K562 (cell line): ENCODE data around the gene GZMM. TPM values are rescaled to one million over a fixed set of nuclear protein-coding genes. Genes with fewer than 3 reads are reported as not detected.
A peak's percentile ranks its signal among the peaks of the same experiment; 100 is the strongest.

Experiments
- ATAC-seq: fragments of 200-7000 bp; cut with Tn5 transposase; 3 replicates; pipeline ENCODE4 v1.9.1; 2020; ENCODE audit warnings: moderate library complexity
- BruUV-seq: library from RNA; stranded (reverse); fragments of 400-500 nt; replicated peaks from 2 replicates; lab custom pipeline; 2021; lab: Mats Ljungman, UMichigan
- CTCF ChIA-PET: fragments of 300-600 bp; formaldehyde crosslinking; extraction: SDS; loops from one replicate; lab custom pipeline; 2021; ENCODE audit warnings: low intra/inter-chr PET ratio; lab: Yijun Ruan, JAX
- POLR2A ChIA-PET: fragments of 300-600, 350-650 bp; sonication (Branson Sonifier 250); formaldehyde crosslinking; extraction: SDS; loops from one replicate; lab custom pipeline; 2021; ENCODE audit warnings: antibody characterized with exemption, inconsistent platforms; lab: Yijun Ruan, JAX
- DNase-seq, 4 experiments: peaks; one replicate each; pipeline versions ENCODE4 v3.0.0 to v3.0.0-alpha.2; 2011 to 2018; ENCODE audit warnings: low spot score in 3 of 4, mixed read lengths in 3 of 4; ENCODE audit errors: extremely low read depth in 1 of 4
- FAIRE-seq: peaks from 2 replicates; lab custom pipeline; 2011; peaks lifted over from hg19 to GRCh38; lab: Jason Lieb, UNC
- H2AFZ ChIP-seq: 2 replicates; pipeline ENCODE4 v1.6.0; 2011; ENCODE audit warnings: low read depth, low read length, control low read depth, inconsistent platforms
- H3K27ac ChIP-seq: fragments of 200-600 bp; 3 replicates; pipeline ENCODE4 v1.8.0; 2011; ENCODE audit warnings: low read depth, mild to moderate bottlenecking, control low read depth, inconsistent platforms, low read length, moderate library complexity, mixed read lengths; ENCODE audit errors: extremely low read depth
- H3K27me3 ChIP-seq, 2 experiments: fragments of 300-600 bp in 1 of 2; 2 replicates in 1 of 2; 3 replicates in 1 of 2; pipeline versions ENCODE4 v1.6.0 to v1.8.0; 2011; ENCODE audit warnings: inconsistent platforms in 2 of 2, low read length in 2 of 2, mild to moderate bottlenecking in 1 of 2, mixed read lengths in 1 of 2, moderate library complexity in 1 of 2; ENCODE audit not compliant: control insufficient read depth in 2 of 2, insufficient read depth in 2 of 2
- H3K36me3 ChIP-seq: fragments of 300-600 bp; 3 replicates; pipeline ENCODE4 v1.8.0; 2011; ENCODE audit warnings: mild to moderate bottlenecking, low read length, inconsistent platforms; ENCODE audit not compliant: control insufficient read depth, insufficient read depth
- H3K4me1 ChIP-seq, 2 experiments: fragments of 200-600 bp in 1 of 2; replicated peaks in 1 of 2; 2 replicates in 1 of 2; 3 replicates in 1 of 2; pipeline versions ENCODE4 v1.5.1 to v1.8.0; 2011; ENCODE audit warnings: inconsistent platforms in 2 of 2, low read length in 2 of 2, mild to moderate bottlenecking in 1 of 2, mixed read lengths in 1 of 2, moderate library complexity in 1 of 2; ENCODE audit not compliant: control insufficient read depth in 2 of 2, insufficient read depth in 2 of 2
- H3K4me2 ChIP-seq: 2 replicates; pipeline ENCODE4 v1.6.1; 2011; ENCODE audit warnings: low read length, control low read depth, inconsistent platforms, mixed read lengths; ENCODE audit not compliant: insufficient read depth
- H3K4me3 ChIP-seq: fragments of 200-600 bp; sonication (generic), shearing (Covaris generic); 2 replicates; pipeline ENCODE4 v1.5.1; 2016; ENCODE audit warnings: control low read depth, inconsistent platforms
- H3K79me2 ChIP-seq: fragments of 200-600 bp; 3 replicates; pipeline ENCODE4 v1.8.0; 2011; ENCODE audit warnings: low read length, inconsistent platforms; ENCODE audit not compliant: control insufficient read depth, insufficient read depth
- H3K9ac ChIP-seq, 2 experiments: 2 replicates each; pipeline versions ENCODE4 v1.6.0 to v1.6.1; 2011; ENCODE audit warnings: low read depth in 2 of 2, low read length in 2 of 2, control low read depth in 1 of 2, inconsistent platforms in 1 of 2, mild to moderate bottlenecking in 1 of 2, mixed read lengths in 1 of 2; ENCODE audit not compliant: insufficient read depth in 1 of 2
- H3K9me1 ChIP-seq: one replicate; pipeline ENCODE4 v1.6.0; 2011; ENCODE audit warnings: inconsistent platforms, mild to moderate bottlenecking, low read length, moderate library complexity; ENCODE audit not compliant: control insufficient read depth, insufficient read depth
- H3K9me3 ChIP-seq: replicated peaks from 2 replicates; pipeline ENCODE4 v1.5.1; 2011; ENCODE audit warnings: low read depth, low read length, inconsistent platforms; ENCODE audit not compliant: control insufficient read depth, insufficient read depth
- H4K20me1 ChIP-seq: replicated peaks from 2 replicates; pipeline ENCODE4 v1.6.1; 2011; ENCODE audit warnings: low read length, inconsistent platforms, mixed read lengths; ENCODE audit not compliant: control insufficient read depth, insufficient read depth
- MNT ChIP-seq, 2 experiments: fragments of 450-650 bp; conservative IDR thresholded peaks; 2 replicates each; pipeline ENCODE4 v1.6.1; 2017; ENCODE audit warnings: mild to moderate bottlenecking in 2 of 2, moderate library complexity in 2 of 2
- POLR2G ChIP-seq: fragments of 200-400 bp; formaldehyde crosslinking; IDR thresholded peaks from 2 replicates; pipeline ENCODE4 v1.6.1; 2017; ENCODE audit warnings: low read depth, mild to moderate bottlenecking, antibody characterized with exemption, low read length, moderate library complexity
- ZNF263 ChIP-seq: sonication (generic); formaldehyde crosslinking; IDR thresholded peaks from 2 replicates; pipeline ENCODE4 v1.8.0; 2022; ENCODE audit warnings: mild to moderate bottlenecking, missing genetic modification reagents, borderline replicate concordance
- WGBS: fragments of 100-300 bp; shearing (Covaris generic); methylation state at CpG from one replicate; pipeline ENCODE4 v1.1.6; 2016; ENCODE audit warnings: low coverage, mixed read lengths; ENCODE audit not compliant: insufficient coverage; ENCODE audit errors: missing lambda C conversion rate; 5-methylcytosine and 5-hydroxymethylcytosine counted together
- in situ Hi-C: fragments of 300-500 bp; cut with MboI; formaldehyde crosslinking; loops from 4 replicates; pipeline ENCODE4 v1.15.0; 2018; ENCODE audit warnings: inconsistent platforms, mixed read lengths
- intact Hi-C: fragments of 100-400 bp; cut with micrococcal nuclease; formaldehyde crosslinking; loops from 2 replicates; pipeline ENCODE4 v1.14.2; 2022
- polyA plus RNA-seq, 8 experiments: library from polyadenylated mRNA; depleted of rRNA in 4 of 8; stranded (reverse) in 5 of 8; unstranded in 3 of 8; fragments of >200 nt; fragmentation: Nextera tagmentation in 2 of 8; fragmentation: Illumina TruSeq in 1 of 8; extraction: Ambion mirVana in 2 of 8; extraction: Trizol in 1 of 8; gene quantifications; 2 replicates each; pipeline versions ENCODE4 v1.2.1 to v1.2.3, GENCODE V29; 2011 to 2014; ENCODE audit warnings: inconsistent platforms in 1 of 8, missing spikeins in 1 of 8
- total RNA-seq, 7 experiments: library from RNA; depleted of rRNA in 6 of 7; stranded (reverse); fragments of >200 nt in 6 of 7; fragmentation: Illumina TruSeq in 2 of 7; extraction: Trizol in 2 of 7; gene quantifications; 2 replicates each; pipeline versions ENCODE4 v1.2.1 to v1.2.3, GENCODE V29; 2011 to 2021; ENCODE audit warnings: low replicate concordance in 1 of 7

Gene GZMM
- total and polyA plus RNA-seq, 9 of the 15 experiments (the other 6 are each of a cell fraction or from before 2014, with no cell fraction given) = 0.08 to 2.6 (median 0.70) TPM; not detected in 2

GRCh38 chr19:517721-518597 is 25.9 kb upstream of the GZMM start:
- no peak overlapping the region for H3K4me3 ChIP-seq
- no TSS peak for BruUV-seq
- CTCF ChIA-PET = no interaction called here
- whole genome bisulfite sequencing = no CpG with 5 or more reads among the region's 10 CpGs
- ATAC-seq (peak; percentile 58), FAIRE-seq (no peak), DNase-seq (peak; percentile 60 to 81 (median 70))
- H3K4me2 ChIP-seq = no peak overlapping the region
- intact Hi-C loops (no loop called here), in situ Hi-C loops (no loop called here)
- peaks cover 10 to 64% of the 10 kb centered on the region in 2 experiments; a peak in 4 of 5 replicates for H3K4me1 ChIP-seq
- H3K36me3 ChIP-seq = peaks cover 12% of the 10 kb centered on the region; the same call in 1 of the 3 replicates
- TF ChIP-seq ZNF263 (CRISPR knock-in tag) (peak; percentile 84), POLR2G (0 out of 2 replicates have a peak, but pooled peaks have one; percentile 30), MNT (conservative IDR thresholded peaks at IDR 0.05) (no peak)
- H4K20me1 ChIP-seq = no peaks in the 10 kb centered on the region
- peaks cover 4% of the 10 kb centered on the region; the same call in 1 of the 2 replicates for H3K9me3 ChIP-seq
- peaks cover 4% of the 10 kb centered on the region for H3K9me1 ChIP-seq
- no peaks in the 10 kb centered on the region; a peak in 1 of 5 replicates for H3K27me3 ChIP-seq
- H3K27ac ChIP-seq = no peak overlapping the region
- no peak overlapping the region for H2AFZ ChIP-seq
- POLR2A ChIA-PET = no interaction called here
- peak overlapping the region in 1 of 2 experiments; percentile 9; a peak in 2 of 4 replicates for H3K9ac ChIP-seq
- peaks cover 3% of the 10 kb centered on the region; the same call in 1 of the 3 replicates for H3K79me2 ChIP-seq
